GM12874 (cell line): ENCODE data around the gene AMBRA1.

Source experiments
- CTCF ChIP-seq: IDR thresholded peaks from 2 replicates; pipeline ENCODE4 v1.5.1; 2011; ENCODE audit warnings: low read depth, mild to moderate bottlenecking, control low read depth, low read length, moderate library complexity; ENCODE audit not compliant: insufficient read depth

Gene AMBRA1

DNA sequence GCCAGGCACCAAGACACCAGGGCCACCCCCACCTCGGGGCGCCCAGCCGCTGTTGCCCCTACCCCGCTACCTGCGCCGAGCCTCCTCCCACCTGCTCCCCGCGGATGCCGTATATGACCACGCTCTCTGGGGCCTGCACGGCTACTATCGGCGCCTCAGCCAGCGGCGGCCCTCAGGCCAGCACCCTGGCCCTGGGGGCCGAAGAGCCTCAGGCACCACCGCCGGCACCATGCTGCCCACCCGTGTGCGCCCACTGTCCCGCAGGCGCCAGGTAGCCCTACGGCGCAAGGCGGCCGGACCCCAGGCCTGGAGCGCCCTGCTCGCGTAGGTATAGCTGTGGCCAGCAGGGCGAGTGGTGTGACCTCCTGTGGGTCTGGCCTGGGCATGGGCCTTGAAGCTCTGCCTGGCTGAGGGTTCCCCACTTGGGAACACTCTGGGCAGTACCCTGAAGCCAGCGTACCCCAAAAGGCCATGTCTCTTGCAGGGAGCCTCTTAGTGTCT is 227.1 kb downstream of the AMBRA1 start:
- TF ChIP-seq CTCF, result no peak

DNA sequence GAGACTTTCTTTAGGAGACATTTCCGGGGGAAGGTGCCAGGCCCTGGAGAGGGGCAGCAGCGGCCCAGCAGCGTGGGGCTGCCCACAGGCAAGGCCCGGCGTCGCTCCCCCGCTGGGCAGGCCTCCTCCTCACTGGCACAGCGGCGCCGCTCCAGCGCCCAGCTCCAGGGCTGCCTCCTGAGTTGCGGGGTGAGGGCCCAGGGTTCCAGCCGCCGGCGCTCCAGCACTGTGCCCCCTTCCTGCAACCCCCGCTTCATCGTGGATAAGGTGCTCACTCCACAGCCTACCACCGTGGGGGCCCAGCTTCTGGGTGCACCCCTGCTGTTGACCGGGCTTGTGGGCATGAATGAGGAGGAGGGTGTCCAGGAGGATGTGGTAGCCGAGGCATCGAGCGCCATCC is 227.6 kb downstream of the AMBRA1 start:
- no peak for TF ChIP-seq CTCF

GRCh38 chr11:46364791-46365190 is 229.0 kb downstream of the AMBRA1 start:
- TF ChIP-seq CTCF, result no peak

DNA sequence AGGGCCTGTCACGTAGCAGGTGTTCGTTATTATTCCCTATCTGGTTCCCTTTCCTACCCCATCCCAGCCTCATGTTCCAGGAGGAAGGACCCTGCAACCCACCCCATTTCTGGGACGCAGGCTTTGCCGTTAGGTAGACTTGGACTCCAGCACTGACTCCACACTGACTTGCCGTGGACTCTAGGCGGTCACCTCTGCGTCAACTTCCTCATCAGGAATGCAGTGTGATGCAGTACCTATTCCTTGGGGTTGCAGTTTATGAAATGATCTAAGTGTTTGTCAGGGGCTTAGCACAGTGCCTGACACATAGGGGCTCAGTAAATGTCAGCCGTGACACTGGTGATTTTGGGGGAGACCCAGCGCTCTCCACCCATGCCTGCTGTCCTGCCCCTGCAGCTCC is 229.8 kb downstream of the AMBRA1 start:
- TF ChIP-seq CTCF, result no peak

GRCh38 chr11:46363455-46364005 is 230.3 kb downstream of the AMBRA1 start:
- TF ChIP-seq CTCF, result no peak

DNA sequence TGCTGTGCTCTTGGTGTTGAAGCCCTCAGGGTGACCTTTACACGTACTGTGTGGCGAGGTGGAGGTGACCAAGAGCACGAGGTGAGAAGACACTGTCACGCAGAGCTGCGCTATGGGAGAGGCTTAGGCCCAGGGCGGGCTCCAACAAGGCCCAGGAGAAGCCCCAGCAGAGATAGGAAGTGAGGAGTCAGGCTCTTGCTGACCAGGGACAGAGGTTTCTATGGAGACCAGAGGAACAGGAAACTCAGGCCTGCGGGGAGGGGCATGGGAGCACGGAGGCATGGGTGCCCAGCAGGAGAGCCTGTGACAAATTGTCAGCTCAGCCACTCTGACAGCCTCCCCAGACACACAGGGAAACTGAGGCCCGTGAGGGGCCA is 230.8 kb downstream of the AMBRA1 start:
- no peak for TF ChIP-seq CTCF

DNA sequence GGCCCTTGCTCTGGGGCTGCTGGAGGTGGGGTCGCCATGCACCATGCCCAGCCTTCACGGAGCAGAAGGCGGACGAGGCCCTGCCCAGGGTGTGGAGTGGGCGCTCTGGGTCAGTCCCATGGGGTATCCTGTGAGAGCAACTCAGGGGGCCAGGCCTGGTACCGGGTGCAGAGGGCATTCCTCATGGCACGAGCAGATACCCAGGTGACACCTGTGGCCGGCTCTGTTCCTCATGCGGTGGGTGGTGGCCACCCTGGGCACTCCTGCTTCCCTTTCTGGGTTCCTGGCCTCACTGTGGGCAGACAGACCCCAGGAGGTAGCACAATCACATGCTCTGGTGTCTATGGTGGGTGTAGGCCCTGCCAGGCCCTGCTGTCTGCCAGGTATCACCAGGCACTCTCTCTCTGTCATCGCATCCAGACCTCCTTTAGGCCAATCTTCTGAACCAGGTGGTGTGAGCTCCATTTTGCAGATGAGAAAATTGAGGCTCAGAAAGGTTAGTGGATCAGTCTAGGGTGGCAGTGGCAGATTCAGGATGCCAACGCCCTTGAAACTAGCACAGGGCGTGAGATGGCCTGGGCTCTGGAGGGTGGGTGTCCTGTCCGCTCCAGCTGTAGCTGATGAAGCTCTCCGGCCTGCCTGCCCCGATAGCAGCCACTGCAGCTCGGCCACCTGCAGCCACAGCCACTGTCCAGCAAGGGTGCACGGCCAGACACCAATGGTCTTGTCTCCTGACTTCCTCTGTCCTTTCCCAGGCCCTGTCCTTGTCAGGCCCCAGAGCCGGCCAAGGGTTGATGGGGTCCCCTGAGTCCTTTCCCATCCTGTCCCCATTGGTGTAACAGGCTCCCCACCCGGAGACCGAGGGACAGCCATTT is 231.4 kb downstream of the AMBRA1 start:
- no peak for TF ChIP-seq CTCF
